ENCODE data around the gene RSL1D1.
"Not testable (repeated sequence)": the region's sequence is repeated elsewhere in the genome, so short reads cannot be mapped to it uniquely, and the experiment has no call there.

Gene RSL1D1

GRCh38 chr16:11819798-11820197, 31.5 kb downstream of the RSL1D1 start:
- no peak overlapping the region for H3K14ac ChIP-seq (ENCODE audit: low read length)
- no CpG with 5 or more reads among the region's 10 CpGs for whole genome bisulfite sequencing, 2 donors (ENCODE audit: extremely low coverage in 2 of 2, insufficient read length in 2 of 2, insufficient replicate concordance in 1 of 2)
- no peak overlapping the region for H2BK12ac ChIP-seq (ENCODE audit: low read length)
- no peak overlapping the region for H3K4ac ChIP-seq (ENCODE audit: low read length)
- no peak overlapping the region for H3K4me2 ChIP-seq (ENCODE audit: insufficient read depth, low read length, poor library complexity, severe bottlenecking)
- no peak overlapping the region for H2AK5ac ChIP-seq (ENCODE audit: low read depth, low read length)
- H2BK15ac ChIP-seq (ENCODE audit: low read length): no peak overlapping the region
- no peaks in the 10 kb centered on the region for H3K4me1 ChIP-seq (ENCODE audit: control insufficient read depth in 2 of 2, insufficient read depth in 1 of 2, low read depth in 1 of 2, low read length in 2 of 2)
- H3K36me3 ChIP-seq (replicated peaks in 1 of 2; ENCODE audit: control insufficient read depth in 2 of 2, insufficient read depth in 2 of 2, low read length in 2 of 2): no peaks in the 10 kb centered on the region
- no peaks in the 10 kb centered on the region for H3K79me1 ChIP-seq (ENCODE audit: low read depth, low read length)
- no peaks in the 10 kb centered on the region for H3K9me3 ChIP-seq (replicated peaks in 1 of 2; ENCODE audit: control insufficient read depth in 2 of 2, insufficient read depth in 1 of 2, low read depth in 1 of 2, low read length in 2 of 2)
- no peak overlapping the region for H4K91ac ChIP-seq (ENCODE audit: low read depth, low read length, poor library complexity)
- H3K23ac ChIP-seq (ENCODE audit: low read depth, low read length, poor library complexity): no peak overlapping the region
- no peak overlapping the region for H4K8ac ChIP-seq (ENCODE audit: low read depth, low read length)
- H3K27ac ChIP-seq (replicated peaks; ENCODE audit: low read length): no peak overlapping the region
- H2BK5ac ChIP-seq (ENCODE audit: low read length): no peak overlapping the region
- H3K18ac ChIP-seq (ENCODE audit: low read length): no peak overlapping the region
- H2AFZ ChIP-seq (ENCODE audit: low read length): no peak overlapping the region
- H3K9ac ChIP-seq (ENCODE audit: low read depth, low read length, poor library complexity): no peak overlapping the region
- no peaks in the 10 kb centered on the region for H3K27me3 ChIP-seq (ENCODE audit: control insufficient read depth in 3 of 3, insufficient read depth in 3 of 3, low read depth in 1 of 3, low read length in 3 of 3)
- H2BK120ac ChIP-seq (ENCODE audit: low read depth, low read length): no peak overlapping the region
- DNase-seq (ENCODE audit: low spot score): no peak
- no peak overlapping the region for H3K4me3 ChIP-seq (ENCODE audit: low read length in 2 of 2)

GRCh38 chr16:11818970-11819369, 32.4 kb downstream of the RSL1D1 start:
- H2BK12ac ChIP-seq (ENCODE audit: low read length); H3K9me3 ChIP-seq (replicated peaks in 1 of 2; ENCODE audit: control insufficient read depth in 2 of 2, insufficient read depth in 1 of 2, low read depth in 1 of 2, low read length in 2 of 2); H4K91ac ChIP-seq (ENCODE audit: low read depth, low read length, poor library complexity); H3K27ac ChIP-seq (replicated peaks; ENCODE audit: low read length); H3K79me1 ChIP-seq (ENCODE audit: low read depth, low read length); H2BK120ac ChIP-seq (ENCODE audit: low read depth, low read length); H3K9ac ChIP-seq (ENCODE audit: low read depth, low read length, poor library complexity); H3K36me3 ChIP-seq (replicated peaks in 1 of 2; ENCODE audit: control insufficient read depth in 2 of 2, insufficient read depth in 2 of 2, low read length in 2 of 2); H2AFZ ChIP-seq (ENCODE audit: low read length); H3K4ac ChIP-seq (ENCODE audit: low read length); H4K8ac ChIP-seq (ENCODE audit: low read depth, low read length); H2BK15ac ChIP-seq (ENCODE audit: low read length); H3K27me3 ChIP-seq (ENCODE audit: control insufficient read depth in 3 of 3, insufficient read depth in 3 of 3, low read depth in 1 of 3, low read length in 3 of 3); H3K4me1 ChIP-seq (ENCODE audit: control insufficient read depth in 2 of 2, insufficient read depth in 1 of 2, low read depth in 1 of 2, low read length in 2 of 2); H2AK5ac ChIP-seq (ENCODE audit: low read depth, low read length); H3K4me2 ChIP-seq (ENCODE audit: insufficient read depth, low read length, poor library complexity, severe bottlenecking); DNase-seq (ENCODE audit: low spot score); H2BK5ac ChIP-seq (ENCODE audit: low read length); H3K4me3 ChIP-seq (ENCODE audit: low read length in 2 of 2); H3K18ac ChIP-seq (ENCODE audit: low read length); H3K14ac ChIP-seq (ENCODE audit: low read length); H3K23ac ChIP-seq (ENCODE audit: low read depth, low read length, poor library complexity): not testable (repeated sequence)
- WGBS, 2 donors (ENCODE audit: extremely low coverage in 2 of 2, insufficient read length in 2 of 2, insufficient replicate concordance in 1 of 2): no CpG with 5 or more reads among the region's 13 CpGs

GRCh38 chr16:11816123-11816522, 35.2 kb downstream of the RSL1D1 start:
- Histone ChIP-seq H3K79me1 (ENCODE audit: low read depth, low read length) (no peaks in the 10 kb centered on the region), H4K91ac (ENCODE audit: low read depth, low read length, poor library complexity) (no peak overlapping the region), H4K8ac (ENCODE audit: low read depth, low read length) (no peak overlapping the region), H2BK15ac (ENCODE audit: low read length) (no peak overlapping the region), H3K4me2 (ENCODE audit: insufficient read depth, low read length, poor library complexity, severe bottlenecking) (no peak overlapping the region), H2BK120ac (ENCODE audit: low read depth, low read length) (no peak overlapping the region), H3K27ac (replicated peaks; ENCODE audit: low read length) (no peak overlapping the region), H3K4me3 (ENCODE audit: low read length in 2 of 2) (no peak overlapping the region), H3K4me1 (ENCODE audit: control insufficient read depth in 2 of 2, insufficient read depth in 1 of 2, low read depth in 1 of 2, low read length in 2 of 2) (no peaks in the 10 kb centered on the region), H3K36me3 (replicated peaks in 1 of 2; ENCODE audit: control insufficient read depth in 2 of 2, insufficient read depth in 2 of 2, low read length in 2 of 2) (no peaks in the 10 kb centered on the region), H2AFZ (ENCODE audit: low read length) (no peak overlapping the region), H3K18ac (ENCODE audit: low read length) (no peak overlapping the region), H2BK5ac (ENCODE audit: low read length) (no peak overlapping the region), H2AK5ac (ENCODE audit: low read depth, low read length) (no peak overlapping the region), H3K9ac (ENCODE audit: low read depth, low read length, poor library complexity) (no peak overlapping the region), H3K9me3 (replicated peaks in 1 of 2; ENCODE audit: control insufficient read depth in 2 of 2, insufficient read depth in 1 of 2, low read depth in 1 of 2, low read length in 2 of 2) (no peaks in the 10 kb centered on the region), H3K4ac (ENCODE audit: low read length) (no peak overlapping the region), H3K23ac (ENCODE audit: low read depth, low read length, poor library complexity) (no peak overlapping the region), H3K14ac (ENCODE audit: low read length) (no peak overlapping the region), H3K27me3 (ENCODE audit: control insufficient read depth in 3 of 3, insufficient read depth in 3 of 3, low read depth in 1 of 3, low read length in 3 of 3) (no peaks in the 10 kb centered on the region), H2BK12ac (ENCODE audit: low read length) (no peak overlapping the region)
- DNase-seq (ENCODE audit: low spot score): no peak
- WGBS, 2 donors (ENCODE audit: extremely low coverage in 2 of 2, insufficient read length in 2 of 2, insufficient replicate concordance in 1 of 2): no CpG with 5 or more reads among the region's 5 CpGs

- not testable (repeated sequence) for DNase-seq (ENCODE audit: low spot score); H2AFZ ChIP-seq (ENCODE audit: low read length); H2BK5ac ChIP-seq (ENCODE audit: low read length); H3K9ac ChIP-seq (ENCODE audit: low read depth, low read length, poor library complexity); H3K79me1 ChIP-seq (ENCODE audit: low read depth, low read length); H3K18ac ChIP-seq (ENCODE audit: low read length); H2BK12ac ChIP-seq (ENCODE audit: low read length); H2BK120ac ChIP-seq (ENCODE audit: low read depth, low read length); H3K14ac ChIP-seq (ENCODE audit: low read length); H3K4me1 ChIP-seq (ENCODE audit: control insufficient read depth in 2 of 2, insufficient read depth in 1 of 2, low read depth in 1 of 2, low read length in 2 of 2); H3K4me2 ChIP-seq (ENCODE audit: insufficient read depth, low read length, poor library complexity, severe bottlenecking); H3K36me3 ChIP-seq (replicated peaks in 1 of 2; ENCODE audit: control insufficient read depth in 2 of 2, insufficient read depth in 2 of 2, low read length in 2 of 2); H3K23ac ChIP-seq (ENCODE audit: low read depth, low read length, poor library complexity); H3K4me3 ChIP-seq (ENCODE audit: low read length in 2 of 2); H3K9me3 ChIP-seq (replicated peaks in 1 of 2; ENCODE audit: control insufficient read depth in 2 of 2, insufficient read depth in 1 of 2, low read depth in 1 of 2, low read length in 2 of 2); H2BK15ac ChIP-seq (ENCODE audit: low read length); H3K4ac ChIP-seq (ENCODE audit: low read length); H4K91ac ChIP-seq (ENCODE audit: low read depth, low read length, poor library complexity); H2AK5ac ChIP-seq (ENCODE audit: low read depth, low read length); H4K8ac ChIP-seq (ENCODE audit: low read depth, low read length); H3K27ac ChIP-seq (replicated peaks; ENCODE audit: low read length); H3K27me3 ChIP-seq (ENCODE audit: control insufficient read depth in 3 of 3, insufficient read depth in 3 of 3, low read depth in 1 of 3, low read length in 3 of 3)
- no CpG with 5 or more reads among the region's 4 CpGs for WGBS, 2 donors (ENCODE audit: extremely low coverage in 2 of 2, insufficient read length in 2 of 2, insufficient replicate concordance in 1 of 2)
Observed at GRCh38 chr16:11814800-11815199, 36.5 kb downstream of the RSL1D1 start.

Data from neuronal stem cell (in vitro differentiated cells).